ENCODE data around the gene DLG2. TPM values are rescaled to one million over a fixed set of nuclear protein-coding genes. Genes with fewer than 3 reads are reported as not detected.

DLG2 gene
- total and polyA plus RNA-seq, 2 donors (not counting 3 experiments of a cell fraction or from before 2014, with no cell fraction given) = 0.15 to 1.1 TPM

GRCh38 chr11:84642500-84642899, 984.6 kb downstream of the DLG2 start:
- H3K9me1 ChIP-seq (replicated peaks; ENCODE audit: control insufficient read depth, extremely low read depth, insufficient read depth, low read length) = no peaks in the 10 kb centered on the region
- no peak overlapping the region for H2AFZ ChIP-seq (ENCODE audit: low read depth, low read length)
- H3K9me3 ChIP-seq (replicated peaks; ENCODE audit: control insufficient read depth, insufficient read depth, low read length) = no peaks in the 10 kb centered on the region
- H3K36me3 ChIP-seq (ENCODE audit: control insufficient read depth in 2 of 2, extremely low read depth in 1 of 2, insufficient read depth in 2 of 2, low read length in 2 of 2) = no peaks in the 10 kb centered on the region
- H3K27ac ChIP-seq (ENCODE audit: insufficient read depth, low read depth, low read length) = no peak overlapping the region
- ChIA-PET CTCF (no interaction called here), POLR2A (no interaction called here)
- no peak overlapping the region for H3K4me2 ChIP-seq (ENCODE audit: insufficient read depth, low read length)
- H3K4me1 ChIP-seq (ENCODE audit: control insufficient read depth, extremely low read depth, insufficient read depth, low read length) = no peaks in the 10 kb centered on the region
- H3K9ac ChIP-seq (replicated peaks; ENCODE audit: extremely low read depth, insufficient read depth, low read length) = no peak overlapping the region
- intact Hi-C loops (cut with micrococcal nuclease) = no loop called here
- H4K20me1 ChIP-seq (replicated peaks; ENCODE audit: control insufficient read depth, extremely low read depth, insufficient read depth, low read length) = no peaks in the 10 kb centered on the region
- DNase-seq (ENCODE audit: low read depth, low spot score) (no peak), FAIRE-seq (no peak)
- dilution Hi-C loops (cut with MboI; ENCODE audit: extremely low pct_ligation_motif_present, low sequenced_read_pairs) = no loop called here
- no TSS peak for BruUV-seq (replicated peaks)
- H3K79me2 ChIP-seq (ENCODE audit: control insufficient read depth, insufficient read depth, low read length) = no peaks in the 10 kb centered on the region
- TF ChIP-seq FOS (IDR thresholded peaks at IDR 0.05; ENCODE audit: borderline replicate concordance, insufficient read depth, low read length) (no peak), MYC (IDR thresholded peaks at IDR 0.05; ENCODE audit: low read depth, low read length) (no peak), POLR2A (IDR thresholded peaks at IDR 0.05; ENCODE audit: low read depth, low read length) (no peak), POLR2AphosphoS5 (IDR thresholded peaks at IDR 0.05; ENCODE audit: insufficient read depth, low read depth, low read length) (no peak), GATA2 (IDR thresholded peaks at IDR 0.05; ENCODE audit: insufficient read depth, insufficient read length, low read depth, low read length) (no peak), JUN (IDR thresholded peaks at IDR 0.05; ENCODE audit: borderline replicate concordance, insufficient read depth, insufficient read length, low read depth) (no peak), EZH2 (IDR thresholded peaks at IDR 0.05; ENCODE audit: borderline replicate concordance, low read depth, low read length, severe bottlenecking) (no peak)
- TF ChIP-seq, protein P1, sequence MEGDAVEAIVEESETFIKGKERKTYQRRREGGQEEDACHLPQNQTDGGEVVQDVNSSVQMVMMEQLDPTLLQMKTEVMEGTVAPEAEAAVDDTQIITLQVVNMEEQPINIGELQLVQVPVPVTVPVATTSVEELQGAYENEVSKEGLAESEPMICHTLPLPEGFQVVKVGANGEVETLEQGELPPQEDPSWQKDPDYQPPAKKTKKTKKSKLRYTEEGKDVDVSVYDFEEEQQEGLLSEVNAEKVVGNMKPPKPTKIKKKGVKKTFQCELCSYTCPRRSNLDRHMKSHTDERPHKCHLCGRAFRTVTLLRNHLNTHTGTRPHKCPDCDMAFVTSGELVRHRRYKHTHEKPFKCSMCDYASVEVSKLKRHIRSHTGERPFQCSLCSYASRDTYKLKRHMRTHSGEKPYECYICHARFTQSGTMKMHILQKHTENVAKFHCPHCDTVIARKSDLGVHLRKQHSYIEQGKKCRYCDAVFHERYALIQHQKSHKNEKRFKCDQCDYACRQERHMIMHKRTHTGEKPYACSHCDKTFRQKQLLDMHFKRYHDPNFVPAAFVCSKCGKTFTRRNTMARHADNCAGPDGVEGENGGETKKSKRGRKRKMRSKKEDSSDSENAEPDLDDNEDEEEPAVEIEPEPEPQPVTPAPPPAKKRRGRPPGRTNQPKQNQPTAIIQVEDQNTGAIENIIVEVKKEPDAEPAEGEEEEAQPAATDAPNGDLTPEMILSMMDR (IDR thresholded peaks at IDR 0.05; ENCODE audit: extremely low read depth in 1 of 2, insufficient read depth in 1 of 2, low read depth in 1 of 2, low read length in 2 of 2) = no peak
- TF ChIP-seq, protein P2, sequence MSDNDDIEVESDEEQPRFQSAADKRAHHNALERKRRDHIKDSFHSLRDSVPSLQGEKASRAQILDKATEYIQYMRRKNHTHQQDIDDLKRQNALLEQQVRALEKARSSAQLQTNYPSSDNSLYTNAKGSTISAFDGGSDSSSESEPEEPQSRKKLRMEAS (IDR thresholded peaks at IDR 0.05; ENCODE audit: insufficient read depth, insufficient read length) = no peak
- no peak overlapping the region for H3K4me3 ChIP-seq (replicated peaks in 1 of 3; ENCODE audit: insufficient read depth in 1 of 3, low read depth in 1 of 3, low read length in 3 of 3)
- H3K27me3 ChIP-seq (ENCODE audit: control insufficient read depth in 2 of 2, insufficient read depth in 2 of 2, low read length in 2 of 2) = no peaks in the 10 kb centered on the region
